ENCODE results near the gene LPCAT1. TPM values are rescaled to one million over a fixed set of nuclear protein-coding genes. Genes with fewer than 3 reads are reported as not detected.

LPCAT1 gene
- total RNA-seq, 1 donor from 2014 or later, result 74.8 TPM

DNA sequence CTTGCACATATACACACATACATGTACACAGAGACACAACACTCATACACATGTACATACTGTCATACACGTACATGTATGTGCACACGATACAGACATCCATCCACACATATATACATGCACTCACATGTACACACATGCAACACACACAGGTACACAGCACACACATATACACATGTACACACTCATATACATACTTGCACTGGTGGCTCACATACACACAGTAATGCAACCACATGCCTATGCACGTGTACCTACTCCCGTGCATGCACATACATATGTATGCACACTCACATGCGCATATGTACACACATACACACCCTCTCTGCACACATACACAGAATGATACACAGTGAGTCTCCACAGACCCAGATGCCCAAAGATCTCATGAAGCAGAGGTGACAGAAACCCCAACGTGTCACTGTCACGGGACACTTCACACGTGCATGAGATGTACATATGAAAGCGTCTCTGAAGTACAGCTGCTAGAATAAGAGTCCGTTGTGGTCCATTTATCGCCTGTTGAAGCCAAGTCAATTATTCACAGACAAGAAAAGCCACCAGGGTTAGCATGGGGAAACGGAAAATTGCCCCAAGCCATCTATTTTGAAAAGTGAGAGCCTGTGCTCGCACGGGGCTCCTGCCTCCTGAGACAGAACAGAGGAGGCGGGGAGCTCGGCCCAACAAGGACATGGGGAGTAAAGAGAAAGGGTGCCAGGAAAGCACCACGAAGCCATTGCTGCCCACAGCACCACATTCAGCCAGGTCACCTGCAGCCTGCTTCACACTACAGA is 24.9 kb downstream of the LPCAT1 start:
- intact Hi-C loops (cut with micrococcal nuclease), result no loop called here

DNA sequence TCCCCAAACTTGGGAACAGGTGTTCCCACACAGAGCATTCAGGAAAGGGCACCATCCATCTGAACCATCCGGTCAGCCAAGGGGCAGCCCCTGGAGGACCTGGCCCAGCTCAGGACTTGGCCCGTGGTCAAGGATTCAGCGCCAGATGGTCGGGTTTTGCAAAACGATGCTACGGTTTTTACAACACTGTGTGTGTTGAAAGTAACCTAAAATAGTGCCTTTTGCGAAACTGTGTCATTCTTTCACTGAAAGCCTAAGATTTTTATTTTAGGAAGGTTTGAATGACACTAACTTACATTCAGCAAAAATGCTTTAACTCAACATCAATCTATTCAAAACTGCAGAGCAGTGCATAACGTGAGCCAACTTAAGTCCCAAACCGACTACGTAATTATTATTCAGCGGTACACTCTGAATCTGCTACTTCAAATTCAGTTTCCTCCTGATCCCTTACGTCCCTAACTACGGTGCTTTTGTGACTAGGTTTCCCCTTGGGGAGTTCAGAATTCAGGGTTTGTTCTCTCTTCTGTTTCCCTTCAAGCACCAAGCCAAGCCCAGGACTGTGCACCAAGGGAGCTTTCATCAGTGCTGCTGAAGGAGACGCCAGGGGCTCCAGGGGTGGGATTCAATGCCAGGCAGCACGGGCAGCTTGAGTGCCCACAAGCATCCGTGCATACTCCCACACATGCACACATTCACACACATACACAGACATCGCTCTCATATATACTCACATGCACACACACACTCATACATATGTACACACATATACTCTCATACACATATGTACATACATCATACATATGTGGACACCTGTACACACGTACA is 25.8 kb downstream of the LPCAT1 start:
- intact Hi-C loops (cut with micrococcal nuclease), result no loop called here

GRCh38 chr5:1497242-1497777 is 26.4 kb downstream of the LPCAT1 start:
- intact Hi-C loops (cut with micrococcal nuclease), result no loop called here

GRCh38 chr5:1495525-1495897 is 28.2 kb downstream of the LPCAT1 start:
- intact Hi-C loops (cut with micrococcal nuclease), result no loop called here

GRCh38 chr5:1494780-1495524 is 28.8 kb downstream of the LPCAT1 start:
- intact Hi-C loops (cut with micrococcal nuclease), result no loop called here

GRCh38 chr5:1493941-1494340 is 29.8 kb downstream of the LPCAT1 start:
- intact Hi-C loops (cut with micrococcal nuclease), result no loop called here

- intact Hi-C loops (cut with micrococcal nuclease), result no loop called here
These were observed 30.3 kb downstream of the LPCAT1 start for GRCh38 chr5:1493413-1493812.

DNA sequence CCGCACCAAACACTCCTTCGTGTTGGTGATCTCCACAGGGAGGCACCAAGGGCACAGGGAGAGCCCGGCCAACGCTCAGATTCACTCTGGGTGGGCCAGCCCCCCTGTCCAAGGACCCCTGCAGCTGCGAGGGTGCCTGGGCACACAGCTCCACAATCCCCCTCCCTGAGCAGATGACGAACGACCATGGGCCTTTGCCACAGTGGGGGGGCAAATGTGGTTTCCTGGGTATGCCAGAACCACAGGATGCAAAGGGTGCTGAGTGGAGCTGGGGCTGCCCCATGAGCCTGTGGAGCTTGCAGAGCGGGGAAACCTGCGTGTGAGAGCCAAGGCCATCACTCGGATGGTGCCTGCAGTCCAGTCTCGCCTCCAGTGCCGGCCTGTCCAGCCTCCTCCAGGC is 31.0 kb downstream of the LPCAT1 start:
- intact Hi-C loops (cut with micrococcal nuclease), result no loop called here

GRCh38 chr5:1490376-1490775 is 33.4 kb downstream of the LPCAT1 start:
- intact Hi-C loops (cut with micrococcal nuclease), result no loop called here

DNA sequence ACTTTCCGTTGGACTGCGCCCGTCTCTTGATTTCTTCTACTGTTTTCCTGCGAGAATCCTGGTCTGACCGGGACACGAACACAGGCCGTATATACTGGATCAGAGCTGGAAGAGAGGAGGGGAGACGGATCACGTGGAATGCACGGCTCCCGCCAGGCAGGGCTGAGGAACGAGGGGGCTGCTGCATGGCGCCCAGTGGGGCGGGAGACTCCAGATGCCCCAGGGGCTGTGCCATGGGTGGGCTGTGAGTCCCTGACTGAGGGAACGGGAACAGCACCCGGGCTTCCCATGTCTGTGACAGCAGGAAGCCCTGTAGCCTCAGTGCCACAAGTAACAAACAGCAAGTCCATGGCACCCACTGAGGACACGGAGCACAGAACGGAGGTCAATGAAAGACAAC is 34.0 kb downstream of the LPCAT1 start:
- intact Hi-C loops (cut with micrococcal nuclease), result no loop called here

DNA sequence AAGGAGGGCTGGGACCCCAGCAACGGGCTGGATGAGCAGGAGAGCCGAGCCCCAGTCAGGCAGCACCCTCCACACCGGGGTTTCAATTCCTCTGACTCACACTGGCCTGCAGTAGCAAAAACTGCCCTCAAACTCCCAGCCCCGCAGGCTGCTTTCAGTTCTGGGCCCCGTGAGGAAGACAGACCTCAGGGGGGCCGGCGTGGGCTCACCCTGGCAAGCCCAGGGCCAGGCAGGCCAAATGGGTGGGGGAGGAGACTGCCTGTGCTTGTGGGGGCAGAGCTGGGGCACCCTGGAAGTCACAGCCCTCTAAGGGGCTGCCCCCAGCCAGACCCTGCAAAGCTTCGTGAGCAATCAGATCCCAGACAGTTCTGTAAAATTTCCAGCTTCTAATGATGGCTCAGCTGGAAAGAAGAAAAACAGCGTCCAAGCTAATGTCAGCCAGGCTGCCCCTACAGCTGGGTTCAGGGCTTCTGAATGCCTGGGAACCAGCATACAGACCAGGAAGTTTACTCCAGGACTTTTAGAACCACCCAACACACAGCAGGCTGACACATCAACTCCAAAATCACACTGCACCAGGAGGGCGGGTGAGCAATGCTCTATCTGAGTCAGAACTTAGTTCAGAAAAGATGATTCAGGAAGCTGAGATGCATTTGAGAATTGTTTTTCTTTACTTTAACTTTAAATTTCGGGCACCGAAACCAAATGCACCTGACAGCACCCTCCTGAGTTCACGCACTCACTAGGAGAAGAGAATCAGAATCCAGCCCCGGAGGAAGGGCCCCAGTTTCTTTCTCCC is 34.7 kb downstream of the LPCAT1 start:
- intact Hi-C loops (cut with micrococcal nuclease), result no loop called here

DNA sequence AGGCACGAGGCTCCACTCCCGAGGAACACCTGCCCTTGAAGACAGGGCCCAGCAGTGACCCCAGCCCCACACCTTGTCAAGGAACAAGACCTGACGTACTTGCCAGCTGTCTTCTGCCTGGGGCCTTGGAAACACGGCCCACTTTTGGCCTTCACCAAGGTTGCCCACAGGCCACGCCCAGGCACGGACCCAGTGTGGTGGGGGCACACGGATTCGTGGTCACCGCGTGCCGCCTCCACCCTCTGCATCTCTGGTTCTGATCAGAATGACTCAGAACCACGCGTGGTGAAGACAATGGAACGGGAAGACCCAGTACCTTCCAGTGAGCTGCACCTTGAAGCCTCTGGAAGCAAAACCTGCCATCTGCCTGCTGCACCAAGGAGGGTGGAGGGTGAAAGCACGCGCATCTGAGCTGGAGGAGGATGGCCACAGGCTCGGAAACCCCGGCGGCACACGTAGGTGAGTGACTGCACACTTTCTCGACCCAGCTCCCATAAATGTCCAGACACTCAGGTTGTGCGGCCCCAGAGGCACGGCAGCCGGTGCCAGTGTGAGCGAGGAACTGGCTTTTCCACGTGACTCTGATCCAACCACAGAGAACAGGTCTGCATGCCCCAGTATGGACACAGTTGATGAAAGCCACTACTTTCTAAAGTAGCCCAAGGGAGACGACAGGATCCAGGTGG is 36.5 kb downstream of the LPCAT1 start:
- intact Hi-C loops (cut with micrococcal nuclease), result no loop called here

- intact Hi-C loops (cut with micrococcal nuclease), result no loop called here
These were observed 37.5 kb downstream of the LPCAT1 start for GRCh38 chr5:1486271-1486670.

GRCh38 chr5:1485579-1486118 is 38.1 kb downstream of the LPCAT1 start:
- intact Hi-C loops (cut with micrococcal nuclease), result no loop called here

DNA sequence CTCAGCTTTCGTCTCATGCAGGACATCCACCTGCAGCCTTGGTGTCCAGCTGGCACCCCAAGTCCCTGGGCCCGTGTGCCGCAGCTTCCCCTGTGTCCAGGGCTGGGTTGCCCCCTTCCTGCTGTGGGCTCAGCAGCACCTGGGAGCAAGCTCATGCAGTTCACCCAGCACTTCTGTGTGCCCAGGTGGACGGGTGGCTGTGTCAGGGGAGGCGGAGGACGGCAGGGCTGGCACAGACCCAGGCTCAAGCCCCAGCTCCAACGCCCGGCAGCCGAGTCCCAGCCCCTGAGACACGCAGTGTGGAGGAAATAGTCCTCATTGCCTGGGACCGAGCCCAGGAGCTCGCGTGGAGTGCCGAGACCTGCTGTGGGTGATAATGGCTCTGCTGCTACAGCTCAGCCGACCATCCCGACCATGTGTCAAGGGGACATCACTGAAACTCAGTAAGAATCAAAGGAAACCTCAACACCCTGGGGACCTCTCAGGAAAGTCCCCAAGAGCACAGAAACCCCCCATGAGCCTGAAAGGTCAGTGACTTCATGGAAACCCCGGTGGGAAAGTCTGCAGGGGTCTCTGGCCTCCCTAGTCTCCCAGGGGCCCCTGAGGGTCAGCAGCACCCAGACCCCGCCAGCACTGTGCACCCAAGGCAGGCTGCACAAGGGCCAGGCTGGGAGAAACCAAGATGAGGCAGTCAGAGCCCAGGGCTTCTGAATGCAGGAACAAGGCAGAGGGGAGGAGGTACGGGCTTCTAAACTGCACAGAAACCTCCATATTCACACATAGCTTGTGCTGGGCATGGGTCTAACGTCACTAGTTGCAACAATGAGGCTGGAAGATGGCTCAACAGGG is 38.8 kb downstream of the LPCAT1 start:
- intact Hi-C loops (cut with micrococcal nuclease), result no loop called here

DNA sequence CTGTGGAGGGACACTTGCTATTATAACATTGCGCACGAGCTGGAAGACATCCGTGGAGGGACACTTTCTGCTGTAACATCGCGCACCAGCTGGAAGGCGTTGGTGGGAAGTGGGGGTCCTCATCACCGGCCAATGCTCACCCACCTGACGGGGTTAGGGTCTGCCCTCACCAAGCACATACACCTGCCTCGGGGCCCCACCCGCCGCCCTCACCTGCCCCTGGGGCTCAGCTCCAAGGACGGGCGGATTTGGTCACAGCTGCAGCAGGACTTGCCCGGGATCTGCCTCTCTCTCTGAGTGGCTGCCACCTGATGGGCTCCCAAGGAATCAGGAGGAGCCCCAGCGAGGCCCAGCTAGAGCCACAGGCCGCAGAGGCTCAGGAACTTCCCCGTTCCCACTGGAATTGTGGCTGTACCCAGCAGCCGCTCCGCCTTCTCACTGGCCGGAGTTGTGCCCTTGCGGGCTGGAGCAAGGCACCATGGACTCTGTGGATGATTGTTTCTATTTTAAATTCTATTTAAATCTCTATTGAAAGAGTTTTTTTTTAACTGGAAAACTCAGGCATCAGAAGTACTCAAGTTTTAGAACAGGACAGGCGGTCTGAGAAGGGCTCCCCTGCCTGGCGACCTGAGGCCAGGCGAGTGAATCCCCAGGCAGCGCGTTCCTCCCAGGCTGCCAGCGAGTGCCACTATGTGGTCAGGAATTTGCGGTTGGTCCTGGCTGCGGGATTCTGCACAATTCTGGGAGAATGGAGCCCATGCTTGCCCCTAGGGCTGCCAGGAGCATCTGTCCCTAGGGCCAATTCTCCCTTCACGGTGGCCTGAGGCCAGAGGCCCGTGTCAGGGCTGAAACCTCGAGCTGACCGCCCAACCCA is 39.7 kb downstream of the LPCAT1 start:
- intact Hi-C loops (cut with micrococcal nuclease), result no loop called here

GRCh38 chr5:1483064-1483463 is 40.7 kb downstream of the LPCAT1 start:
- intact Hi-C loops (cut with micrococcal nuclease), result no loop called here

DNA sequence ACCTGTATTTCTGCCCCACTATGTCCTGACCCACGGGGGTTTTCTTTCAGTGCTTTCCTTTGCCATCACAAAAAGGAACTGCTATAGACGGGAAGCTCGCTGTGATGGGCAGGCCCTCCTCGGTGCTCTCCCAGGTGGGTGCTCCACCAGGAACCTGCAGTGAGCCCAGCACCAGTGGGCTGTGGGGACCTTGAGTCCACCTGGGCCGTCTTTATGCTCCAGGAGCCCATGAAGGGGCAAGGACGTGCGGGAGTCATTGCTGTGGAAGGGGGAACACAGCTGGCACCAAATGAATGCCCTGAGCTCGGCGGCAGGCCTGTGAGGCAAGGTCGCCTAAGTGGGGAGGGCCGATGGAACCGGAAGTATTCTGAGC is 41.8 kb downstream of the LPCAT1 start:
- intact Hi-C loops (cut with micrococcal nuclease), result no loop called here

Data from T-helper 1 cell treated with Interleukin-12 subunit alpha and Interleukin-12 subunit beta and Interleukin-4 antibody, amounts not matched to agents 30 ng/mL and 1 ng/mL, for 36 hours (primary cell).